ENCODE measurements around the gene SPATA16.

SPATA16 gene

GRCh38 chr3:172913911-172914655 lies 227.0 kb downstream of the SPATA16 start:
- Histone ChIP-seq H3K9ac (no peak overlapping the region), H3K4me2 (ENCODE audit: low read length) (no peak overlapping the region), H3K27ac (no peak overlapping the region), H3K4me1 (no peaks in the 10 kb centered on the region), H3K79me2 (no peaks in the 10 kb centered on the region), H3K4me3 (ENCODE audit: low read depth, low read length) (no peak overlapping the region), H3K9me3 (ENCODE audit: control insufficient read depth, low read length) (no peaks in the 10 kb centered on the region), H3K27me3 (ENCODE audit: control insufficient read depth, insufficient read depth, low read length) (no peaks in the 10 kb centered on the region), H2AFZ (no peak overlapping the region), H3K36me3 (ENCODE audit: control insufficient read depth, insufficient read depth, low read length) (no peaks in the 10 kb centered on the region)
- no peak for TF ChIP-seq CTCF (IDR thresholded peaks at IDR 0.05)

GRCh38 chr3:172911142-172911541 lies 229.9 kb downstream of the SPATA16 start:
- Histone ChIP-seq H3K4me2 (ENCODE audit: low read length) (no peak overlapping the region), H3K36me3 (ENCODE audit: control insufficient read depth, insufficient read depth, low read length) (no peaks in the 10 kb centered on the region), H3K4me3 (ENCODE audit: low read depth, low read length) (no peak overlapping the region), H3K79me2 (no peaks in the 10 kb centered on the region), H3K27me3 (ENCODE audit: control insufficient read depth, insufficient read depth, low read length) (no peaks in the 10 kb centered on the region), H3K4me1 (no peaks in the 10 kb centered on the region), H3K9me3 (ENCODE audit: control insufficient read depth, low read length) (no peaks in the 10 kb centered on the region), H3K9ac (no peak overlapping the region), H3K27ac (no peak overlapping the region), H2AFZ (no peak overlapping the region)
- no peak for TF ChIP-seq CTCF (IDR thresholded peaks at IDR 0.05)

GRCh38 chr3:172908771-172909270 lies 232.2 kb downstream of the SPATA16 start:
- Histone ChIP-seq H3K79me2 (no peaks in the 10 kb centered on the region), H3K4me1 (no peaks in the 10 kb centered on the region), H3K36me3 (ENCODE audit: control insufficient read depth, insufficient read depth, low read length) (no peaks in the 10 kb centered on the region), H3K9me3 (ENCODE audit: control insufficient read depth, low read length) (no peaks in the 10 kb centered on the region), H3K9ac (no peak overlapping the region), H2AFZ (no peak overlapping the region), H3K27me3 (ENCODE audit: control insufficient read depth, insufficient read depth, low read length) (no peaks in the 10 kb centered on the region), H3K4me3 (ENCODE audit: low read depth, low read length) (no peak overlapping the region), H3K27ac (no peak overlapping the region), H3K4me2 (ENCODE audit: low read length) (no peak overlapping the region)
- TF ChIP-seq CTCF (IDR thresholded peaks at IDR 0.05): no peak

GRCh38 chr3:172905451-172905850 lies 235.6 kb downstream of the SPATA16 start:
- Histone ChIP-seq H3K4me1 (no peaks in the 10 kb centered on the region), H3K9me3 (ENCODE audit: control insufficient read depth, low read length) (no peaks in the 10 kb centered on the region), H3K27ac (no peak overlapping the region), H3K4me2 (ENCODE audit: low read length) (no peak overlapping the region), H3K9ac (no peak overlapping the region), H3K79me2 (no peaks in the 10 kb centered on the region), H2AFZ (no peak overlapping the region), H3K4me3 (ENCODE audit: low read depth, low read length) (no peak overlapping the region), H3K36me3 (ENCODE audit: control insufficient read depth, insufficient read depth, low read length) (no peaks in the 10 kb centered on the region), H3K27me3 (ENCODE audit: control insufficient read depth, insufficient read depth, low read length) (no peaks in the 10 kb centered on the region)
- TF ChIP-seq CTCF (IDR thresholded peaks at IDR 0.05): no peak
